ENCODE data around the gene PKLR.

PKLR gene

DNA sequence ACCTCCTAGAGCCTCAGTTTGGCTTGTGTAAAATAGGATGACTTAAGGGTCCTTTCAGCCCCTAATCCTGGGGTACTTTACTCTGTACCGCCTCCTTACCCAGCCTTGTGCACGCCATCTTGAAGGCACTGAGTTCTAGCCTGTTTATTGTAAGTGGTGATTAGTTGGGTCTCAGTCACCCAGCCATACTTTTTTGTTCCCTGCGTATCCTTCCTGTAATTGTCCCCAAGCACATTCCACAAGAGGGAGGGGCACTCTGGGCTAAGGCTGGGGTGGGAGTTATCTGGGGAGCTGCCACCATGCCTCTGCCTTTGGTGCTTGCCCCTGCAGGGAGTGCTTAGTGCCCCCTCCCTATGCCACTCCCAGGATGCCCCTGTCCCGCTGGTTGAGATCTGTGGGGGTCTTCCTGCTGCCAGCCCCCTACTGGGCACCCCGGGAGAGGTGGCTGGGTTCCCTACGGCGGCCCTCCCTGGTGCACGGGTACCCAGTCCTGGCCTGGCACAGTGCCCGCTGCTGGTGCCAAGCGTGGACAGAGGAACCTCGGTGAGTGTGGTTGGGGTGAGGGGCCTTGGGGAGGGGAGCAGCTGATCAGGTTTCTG, 8.3 kb upstream of the PKLR start:
- H3K36me3 ChIP-seq = peaks cover 20% of the 10 kb centered on the region
- no peak for DNase-seq
- TF ChIP-seq, protein P1, sequence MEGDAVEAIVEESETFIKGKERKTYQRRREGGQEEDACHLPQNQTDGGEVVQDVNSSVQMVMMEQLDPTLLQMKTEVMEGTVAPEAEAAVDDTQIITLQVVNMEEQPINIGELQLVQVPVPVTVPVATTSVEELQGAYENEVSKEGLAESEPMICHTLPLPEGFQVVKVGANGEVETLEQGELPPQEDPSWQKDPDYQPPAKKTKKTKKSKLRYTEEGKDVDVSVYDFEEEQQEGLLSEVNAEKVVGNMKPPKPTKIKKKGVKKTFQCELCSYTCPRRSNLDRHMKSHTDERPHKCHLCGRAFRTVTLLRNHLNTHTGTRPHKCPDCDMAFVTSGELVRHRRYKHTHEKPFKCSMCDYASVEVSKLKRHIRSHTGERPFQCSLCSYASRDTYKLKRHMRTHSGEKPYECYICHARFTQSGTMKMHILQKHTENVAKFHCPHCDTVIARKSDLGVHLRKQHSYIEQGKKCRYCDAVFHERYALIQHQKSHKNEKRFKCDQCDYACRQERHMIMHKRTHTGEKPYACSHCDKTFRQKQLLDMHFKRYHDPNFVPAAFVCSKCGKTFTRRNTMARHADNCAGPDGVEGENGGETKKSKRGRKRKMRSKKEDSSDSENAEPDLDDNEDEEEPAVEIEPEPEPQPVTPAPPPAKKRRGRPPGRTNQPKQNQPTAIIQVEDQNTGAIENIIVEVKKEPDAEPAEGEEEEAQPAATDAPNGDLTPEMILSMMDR (IDR thresholded peaks at IDR 0.05; ENCODE audit: low read depth, low read length) = no peak
- H3K4me1 ChIP-seq = peaks cover 2% of the 10 kb centered on the region; the same call in 1 of the 2 replicates
- peak overlapping the region; percentile 93 for H3K4me3 ChIP-seq (ENCODE audit: low read depth, low read length)
- no peaks in the 10 kb centered on the region for H3K9me3 ChIP-seq
- H3K27me3 ChIP-seq = no peaks in the 10 kb centered on the region

DNA sequence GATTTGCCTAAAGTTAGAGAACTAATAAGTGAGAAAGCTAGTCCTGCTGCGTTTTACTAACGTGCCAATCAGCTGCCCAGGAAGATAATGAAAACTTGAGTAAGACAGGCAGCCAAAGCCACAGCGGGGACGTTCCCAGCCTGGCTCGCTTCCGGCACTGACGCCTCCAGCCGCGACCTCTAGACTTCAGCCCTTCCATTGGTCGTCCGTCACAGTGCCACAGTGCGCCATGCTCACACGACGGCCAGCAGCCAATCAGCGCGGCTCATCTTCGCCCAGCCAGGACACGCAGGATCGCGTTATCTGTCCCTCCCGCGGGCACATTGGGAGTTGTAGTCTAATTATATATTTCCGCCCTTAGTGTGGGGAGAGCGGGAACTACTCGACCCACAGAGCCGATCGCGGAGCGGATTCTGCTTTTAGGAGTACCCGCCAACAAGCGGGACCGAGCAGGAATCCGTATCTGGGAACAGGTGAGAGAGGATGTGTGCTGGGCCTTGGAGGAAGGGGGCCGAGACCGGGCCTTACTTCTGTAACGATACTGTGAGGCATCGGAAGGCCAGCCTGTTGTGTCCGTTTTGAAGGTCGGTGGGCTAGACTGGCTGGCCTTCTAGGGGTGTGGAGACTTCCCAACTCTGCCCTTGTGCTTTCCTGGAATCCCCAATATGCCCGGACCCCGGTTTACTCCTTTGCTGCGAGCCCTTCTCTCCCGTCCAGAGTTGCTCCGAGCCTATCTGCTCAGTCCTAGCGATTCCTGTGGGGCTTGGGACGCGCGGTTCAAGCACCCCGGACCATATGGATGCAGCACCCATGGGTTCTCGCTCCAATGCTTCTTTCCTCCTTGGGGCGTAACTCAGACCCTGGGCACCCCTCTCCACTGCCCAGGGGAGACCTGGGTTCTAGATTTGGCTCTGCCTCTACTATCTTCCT, 7.5 kb upstream of the PKLR start, which contains the start of gene FDPS:
Gene FDPS (plus strand): TSS at position 374 of the 930 bp plus-strand sequence. CDS start 924 bp downstream, outside the sequence.
- no peaks in the 10 kb centered on the region for H3K9me3 ChIP-seq
- H3K4me3 ChIP-seq (ENCODE audit: low read depth, low read length) = peak within 1 kb of the TSS; percentile 93
- no peaks in the 10 kb centered on the region for H3K27me3 ChIP-seq
- DNase-seq = peak; percentile 98
- H3K4me1 ChIP-seq = peaks cover 2% of the 10 kb centered on the region; the same call in 1 of the 2 replicates
- TF ChIP-seq, protein P1 (IDR thresholded peaks at IDR 0.05; ENCODE audit: low read depth, low read length) = no peak
- peaks cover 20% of the 10 kb centered on the region for H3K36me3 ChIP-seq

DNA sequence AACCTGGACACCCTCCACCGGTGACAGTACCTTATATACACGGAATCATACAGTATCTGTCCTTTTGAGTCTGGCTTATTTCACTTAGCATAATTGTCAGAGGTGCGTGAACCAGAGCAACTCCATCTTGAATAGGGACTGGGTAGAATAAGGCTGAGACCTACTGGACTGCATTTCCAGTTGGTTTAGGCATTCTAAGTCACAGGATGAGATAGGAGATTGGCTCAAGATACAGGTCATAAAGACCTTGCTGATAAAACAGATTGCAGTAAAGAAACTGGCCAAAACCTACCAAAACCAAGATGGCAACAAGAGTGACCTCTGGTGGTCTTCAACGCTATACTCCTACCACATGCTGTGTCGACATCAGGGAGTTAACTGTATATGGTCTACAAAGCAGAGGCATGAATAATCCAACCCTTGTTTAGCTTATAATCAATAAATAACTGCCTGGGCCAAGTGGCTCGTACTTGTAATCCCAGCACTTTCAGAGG, 6.1 kb upstream of the PKLR start:
- no peak for DNase-seq
- Histone ChIP-seq H3K27me3 (no peaks in the 10 kb centered on the region), H3K4me3 (ENCODE audit: low read depth, low read length) (no peak overlapping the region), H3K4me1 (peaks cover 2% of the 10 kb centered on the region; the same call in 1 of the 2 replicates), H3K9me3 (no peaks in the 10 kb centered on the region), H3K36me3 (peaks cover 12% of the 10 kb centered on the region)
- TF ChIP-seq, protein P1 (IDR thresholded peaks at IDR 0.05; ENCODE audit: low read depth, low read length) = peak; percentile 63

DNA sequence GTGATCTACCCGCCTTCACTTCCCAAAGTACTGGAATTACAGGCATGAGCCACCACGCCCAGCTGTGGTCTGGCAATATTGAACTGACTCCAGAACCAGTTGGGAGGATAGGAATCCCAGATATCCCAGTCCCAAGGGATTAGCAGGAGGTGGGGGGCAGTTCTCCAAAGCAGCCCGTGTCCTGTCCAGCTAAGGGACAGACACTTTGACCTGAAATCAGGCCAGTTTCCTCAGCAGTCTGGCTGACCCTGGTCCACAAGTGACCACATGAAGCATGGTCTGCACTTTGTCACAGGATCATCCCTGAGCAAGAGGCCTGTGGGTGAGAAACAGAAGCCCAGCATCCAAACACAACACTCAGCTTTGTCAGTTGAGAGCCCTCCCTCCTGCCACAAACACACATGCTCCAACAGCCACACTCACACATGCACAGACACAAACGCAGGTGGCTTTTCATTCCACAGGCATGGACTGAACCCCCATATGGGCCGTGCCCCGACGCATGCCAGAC, 4.7 kb upstream of the PKLR start:
- H3K27me3 ChIP-seq = no peaks in the 10 kb centered on the region
- no peak for DNase-seq
- H3K4me1 ChIP-seq = peaks cover 2% of the 10 kb centered on the region; the same call in 1 of the 2 replicates
- H3K36me3 ChIP-seq = peaks cover 5% of the 10 kb centered on the region
- no peaks in the 10 kb centered on the region for H3K9me3 ChIP-seq
- no peak overlapping the region for H3K4me3 ChIP-seq (ENCODE audit: low read depth, low read length)
- TF ChIP-seq, protein P1 (IDR thresholded peaks at IDR 0.05; ENCODE audit: low read depth, low read length) = no peak

DNA sequence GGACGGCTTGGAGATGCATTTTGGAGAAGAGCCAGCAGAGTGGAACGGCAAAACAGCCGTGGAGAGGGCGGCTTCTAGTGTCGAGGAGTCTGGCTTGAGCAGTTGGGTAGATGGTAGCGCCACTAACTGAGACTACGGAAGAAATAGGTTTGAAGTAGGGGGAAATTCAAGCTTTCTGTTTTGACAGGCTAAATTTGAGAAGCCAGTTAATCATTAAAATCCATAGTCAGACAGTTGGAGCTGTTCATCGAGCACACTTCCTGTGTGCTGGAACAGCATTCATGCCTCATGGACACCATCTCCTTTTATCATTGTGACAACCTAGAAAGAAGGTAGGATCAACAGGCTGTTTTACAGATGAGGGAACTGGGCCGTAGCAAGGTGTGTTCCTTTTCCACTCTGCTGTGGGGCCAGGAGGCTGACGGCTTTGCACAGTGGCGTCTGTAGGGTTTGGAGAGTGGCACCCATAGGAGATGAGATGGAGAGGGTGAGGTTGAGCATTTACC, 3.4 kb upstream of the PKLR start:
- Histone ChIP-seq H3K36me3 (no peaks in the 10 kb centered on the region), H3K27me3 (no peaks in the 10 kb centered on the region), H3K9me3 (no peaks in the 10 kb centered on the region), H3K4me1 (peaks cover 2% of the 10 kb centered on the region; the same call in 1 of the 2 replicates), H3K4me3 (ENCODE audit: low read depth, low read length) (no peak overlapping the region)
- TF ChIP-seq, protein P1 (IDR thresholded peaks at IDR 0.05; ENCODE audit: low read depth, low read length) = no peak
- no peak for DNase-seq
